Nephron progenitor cell (in vitro differentiated cells): ENCODE data around the gene SPATA2L.

ENCODE experiments used
- DNase-seq: peaks from one replicate; pipeline ENCODE4 v3.0.0; 2021
- H3K27ac Mint-ChIP-seq: 2 replicates; pipeline ENCODE4 v1.8.0; 2021; ENCODE audit warnings: mild to moderate bottlenecking, moderate library complexity, mixed read lengths
- H3K27me3 Mint-ChIP-seq: 2 replicates; pipeline ENCODE4 v1.8.0; 2021; ENCODE audit warnings: mild to moderate bottlenecking, low read depth, mixed read lengths; ENCODE audit not compliant: poor library complexity
- H3K36me3 Mint-ChIP-seq: 2 replicates; pipeline ENCODE4 v1.8.0; 2021; ENCODE audit warnings: low read depth, mixed read lengths
- H3K4me1 Mint-ChIP-seq: 2 replicates; pipeline ENCODE4 v1.8.0; 2021; ENCODE audit warnings: mixed read lengths
- H3K4me3 Mint-ChIP-seq: 2 replicates; pipeline ENCODE4 v1.8.0; 2021; ENCODE audit warnings: mild to moderate bottlenecking, moderate library complexity, mixed read lengths
- H3K9me3 Mint-ChIP-seq: 2 replicates; pipeline ENCODE4 v1.8.0; 2021; ENCODE audit warnings: mild to moderate bottlenecking, moderate library complexity, mixed read lengths
- CTCF ChIP-seq: fragments of 200-600 bp; sonication (generic); IDR thresholded peaks from 2 replicates; pipeline ENCODE4 v1.5.0; 2021; ENCODE audit warnings: antibody characterized with exemption

SPATA2L gene

GRCh38 chr16:89737341-89738071, 36.0 kb upstream of the SPATA2L start:
- Mint-ChIP-seq H3K36me3 (peaks cover 68% of the 10 kb centered on the region), H3K9me3 (no peaks in the 10 kb centered on the region), H3K4me3 (no peak overlapping the region), H3K27me3 (no peaks in the 10 kb centered on the region), H3K27ac (peak overlapping the region; percentile 66), H3K4me1 (no peaks in the 10 kb centered on the region)
- DNase-seq = no peak
- no peak for TF ChIP-seq CTCF

GRCh38 chr16:89736554-89736953, 35.0 kb upstream of the SPATA2L start:
- H3K27ac Mint-ChIP-seq = no peak overlapping the region
- no peaks in the 10 kb centered on the region for H3K9me3 Mint-ChIP-seq
- TF ChIP-seq CTCF = no peak
- H3K36me3 Mint-ChIP-seq = peaks cover 75% of the 10 kb centered on the region
- no peaks in the 10 kb centered on the region for H3K27me3 Mint-ChIP-seq
- no peaks in the 10 kb centered on the region for H3K4me1 Mint-ChIP-seq
- H3K4me3 Mint-ChIP-seq = no peak overlapping the region
- DNase-seq = no peak

GRCh38 chr16:89733792-89734191, 32.3 kb upstream of the SPATA2L start:
- peaks cover 5% of the 10 kb centered on the region for H3K4me1 Mint-ChIP-seq
- no peak overlapping the region for H3K27ac Mint-ChIP-seq
- TF ChIP-seq CTCF = no peak
- H3K27me3 Mint-ChIP-seq = no peaks in the 10 kb centered on the region
- no peaks in the 10 kb centered on the region for H3K9me3 Mint-ChIP-seq
- no peak for DNase-seq
- H3K4me3 Mint-ChIP-seq = no peak overlapping the region
- peaks cover 85% of the 10 kb centered on the region for H3K36me3 Mint-ChIP-seq

- no peak overlapping the region for H3K4me3 Mint-ChIP-seq
- no peaks in the 10 kb centered on the region for H3K9me3 Mint-ChIP-seq
- no peaks in the 10 kb centered on the region for H3K27me3 Mint-ChIP-seq
- no peak for DNase-seq
- peaks cover 82% of the 10 kb centered on the region for H3K36me3 Mint-ChIP-seq
- no peak for TF ChIP-seq CTCF
- no peak overlapping the region for H3K27ac Mint-ChIP-seq
- H3K4me1 Mint-ChIP-seq = peaks cover 5% of the 10 kb centered on the region
These were observed 31.8 kb upstream of the SPATA2L start for GRCh38 chr16:89733322-89733721.

- H3K27ac Mint-ChIP-seq = no peak overlapping the region
- peaks cover 79% of the 10 kb centered on the region for H3K36me3 Mint-ChIP-seq
- no peak overlapping the region for H3K4me3 Mint-ChIP-seq
- peaks cover 6% of the 10 kb centered on the region for H3K4me1 Mint-ChIP-seq
- no peak for TF ChIP-seq CTCF
- no peak for DNase-seq
- H3K9me3 Mint-ChIP-seq = no peaks in the 10 kb centered on the region
- H3K27me3 Mint-ChIP-seq = no peaks in the 10 kb centered on the region
These were observed 31.4 kb upstream of the SPATA2L start for GRCh38 chr16:89732918-89733242.
